Activated T-cell treated with anti-CD3 and anti-CD28 coated beads for 24 hours (primary cell): ENCODE results near the gene CNPY2.
"Not testable (repeated sequence)": the region's sequence is repeated elsewhere in the genome, so short reads cannot be mapped to it uniquely, and the experiment has no call there.

Experiments
- DNase-seq: peaks from one replicate; pipeline ENCODE4 v3.0.0-alpha.2; 2020; ENCODE audit warnings: low read depth

The CNPY2 gene

DNA sequence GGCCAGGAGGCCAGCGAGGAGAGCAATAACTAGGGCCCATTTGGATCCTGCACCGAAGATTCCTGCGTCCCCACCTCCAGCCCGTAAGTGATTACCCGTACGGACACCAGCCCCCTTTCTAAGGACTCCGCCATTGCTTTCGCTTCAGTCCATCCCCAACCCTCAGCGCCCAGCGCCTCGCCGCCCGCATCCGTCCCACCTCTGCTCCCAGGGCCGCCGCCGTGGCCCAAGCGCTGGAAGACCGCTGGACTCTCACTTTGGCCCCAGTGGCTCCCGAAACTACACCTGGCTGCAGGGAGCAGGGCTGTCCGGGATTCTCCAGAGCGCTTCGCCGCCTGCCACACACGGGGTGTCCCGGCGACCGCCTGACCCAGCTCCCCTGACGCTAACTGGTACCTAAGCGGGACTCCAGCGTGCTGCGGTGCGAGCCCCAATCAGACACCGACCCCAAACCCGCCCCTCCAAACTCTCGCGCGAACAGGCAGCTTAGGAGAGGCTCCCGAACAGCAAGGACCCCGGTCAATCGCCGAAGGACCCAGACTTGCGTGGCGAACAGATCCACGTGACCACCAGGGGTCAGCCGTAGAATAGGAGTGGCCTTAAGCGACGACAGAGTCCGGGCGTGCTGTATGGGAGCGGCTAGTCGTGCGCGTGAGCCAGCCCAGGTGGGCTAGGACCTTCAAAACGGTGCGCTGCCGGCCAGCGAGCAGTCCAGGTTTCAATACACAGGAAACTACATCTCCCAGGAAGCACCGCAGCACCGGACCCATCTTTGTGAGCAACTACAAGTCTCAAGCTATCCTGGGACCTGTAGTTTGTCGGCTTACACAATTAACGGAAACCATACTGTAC, at the start of gene CNPY2:
TSS of gene CNPY2 (minus strand) at position 367 of the 852 bp plus-strand sequence. CDS start 771 bp downstream, outside the sequence.
- DNase-seq, result peak; percentile 89

GRCh38 chr12:56362130-56363059, 46.6 kb upstream of the CNPY2 start, which contains the start of gene APOF:
APOF (minus strand) TSS chr12:56362857; CDS start chr12:56362745, 112 bp downstream.
- no peak for DNase-seq

DNA sequence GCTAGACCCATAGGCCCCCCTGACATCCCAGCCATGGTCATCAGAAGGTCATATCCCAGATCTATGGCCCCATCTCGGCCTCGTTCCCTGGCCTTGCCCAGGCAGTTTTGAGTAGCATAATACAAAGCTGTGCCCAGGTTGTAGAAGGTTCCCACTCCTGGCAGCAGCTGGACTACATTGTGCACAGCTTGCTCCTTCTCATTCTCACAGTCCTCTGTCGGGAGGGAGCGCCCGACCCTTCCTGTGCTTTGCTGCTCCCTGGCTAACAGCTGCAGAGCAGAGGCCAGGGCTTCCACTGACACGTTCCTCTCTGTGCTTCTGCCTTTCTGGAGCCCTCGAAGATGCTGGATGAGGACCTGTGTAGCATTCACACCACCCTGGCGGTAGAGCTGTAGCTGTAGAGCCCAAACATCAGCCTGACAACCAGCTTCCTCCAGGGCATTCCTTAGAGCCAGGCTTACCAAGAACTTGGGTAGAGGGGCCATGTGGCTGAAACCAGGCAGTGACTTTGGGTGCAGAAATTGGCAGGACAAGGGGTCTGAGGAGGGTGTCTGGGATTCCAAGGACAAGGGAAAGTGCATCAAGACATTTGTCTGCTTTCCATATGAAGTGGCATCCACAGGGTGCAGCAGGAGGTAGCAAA, 45.8 kb upstream of the CNPY2 start:
- DNase-seq, result no peak

GRCh38 chr12:56359851-56360767, 44.3 kb upstream of the CNPY2 start, which contains the start of gene STAT2:
STAT2 (minus strand) TSS chr12:56360107; CDS start chr12:56356571, 3,536 bp downstream.
- DNase-seq, result peak; percentile 99

DNA sequence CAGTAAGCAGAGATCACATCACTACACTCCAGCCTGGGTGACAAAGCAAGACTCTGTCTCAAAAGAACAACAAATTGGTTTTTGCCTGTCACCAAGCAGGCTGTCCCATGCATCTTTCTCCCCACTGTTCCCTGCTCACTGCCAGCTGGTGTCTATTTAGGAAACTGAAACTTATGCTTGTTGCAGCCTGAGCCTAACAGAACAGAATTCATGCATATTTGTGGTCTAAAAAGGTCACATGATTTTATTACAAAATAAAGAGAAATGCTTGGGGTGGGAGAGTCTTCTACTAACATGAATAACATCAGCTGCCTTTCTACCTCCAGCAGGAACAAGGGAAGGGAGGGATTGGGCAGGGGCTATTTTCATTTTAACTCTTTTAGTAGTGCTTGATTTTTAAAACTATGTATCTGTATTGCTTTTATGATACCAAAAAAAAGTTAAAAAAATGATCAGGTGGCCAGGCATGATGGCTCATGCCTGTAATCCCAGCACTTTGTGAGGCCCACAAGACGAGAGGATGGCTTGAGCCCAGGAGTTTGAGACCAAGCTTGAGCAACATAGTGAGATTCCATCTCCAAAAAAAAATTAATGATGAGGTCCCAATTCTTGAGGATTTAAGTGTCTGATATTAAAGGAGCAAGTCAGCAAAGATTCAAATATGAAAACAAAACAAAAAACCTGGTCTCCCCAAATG, 43.2 kb upstream of the CNPY2 start:
- no peak for DNase-seq

DNA sequence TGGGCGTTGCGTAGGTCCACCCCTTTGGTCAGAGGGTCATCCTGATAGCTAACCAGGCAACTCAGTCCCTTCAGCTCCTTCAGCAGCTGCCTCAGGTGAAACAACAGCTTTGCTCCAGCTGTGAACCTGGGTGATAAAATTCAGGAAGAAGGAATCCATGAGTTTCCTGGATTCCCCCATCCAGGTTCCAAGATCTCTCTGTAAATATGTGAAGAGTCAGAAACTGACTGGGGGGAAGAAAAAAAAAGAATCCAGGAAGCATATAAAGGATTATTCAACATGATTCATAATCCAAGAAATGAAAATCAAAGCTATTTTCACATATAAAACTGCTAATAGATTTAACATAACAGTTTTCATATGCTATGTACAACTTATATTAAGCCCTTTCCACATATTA, 35.5 kb upstream of the CNPY2 start:
- DNase-seq, result no peak

DNA sequence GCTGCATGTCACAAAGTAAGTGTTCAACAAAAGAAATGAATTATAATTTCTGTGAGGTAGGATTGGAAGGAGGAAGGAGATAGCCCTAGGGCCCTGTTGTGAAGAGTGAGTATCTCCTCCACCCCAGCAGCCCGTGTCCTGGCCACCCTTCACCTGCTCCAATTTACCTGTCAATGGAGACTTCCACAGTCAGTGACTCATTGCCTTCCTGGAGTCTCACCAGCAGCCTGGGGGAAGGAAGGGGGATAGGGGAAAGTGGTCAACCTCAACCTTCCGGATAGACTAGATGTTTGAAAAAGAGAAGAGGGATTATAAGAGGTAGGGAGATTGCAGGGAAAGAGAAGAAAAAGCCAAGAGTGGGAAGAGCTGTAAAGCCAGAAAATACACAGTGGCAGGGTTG, 34.9 kb upstream of the CNPY2 start:
- DNase-seq, result no peak

- no peak for DNase-seq
These were observed 33.0 kb upstream of the CNPY2 start for GRCh38 chr12:56348776-56349175.

GRCh38 chr12:56347255-56347654, 31.5 kb upstream of the CNPY2 start:
- DNase-seq, result not testable (repeated sequence)

DNA sequence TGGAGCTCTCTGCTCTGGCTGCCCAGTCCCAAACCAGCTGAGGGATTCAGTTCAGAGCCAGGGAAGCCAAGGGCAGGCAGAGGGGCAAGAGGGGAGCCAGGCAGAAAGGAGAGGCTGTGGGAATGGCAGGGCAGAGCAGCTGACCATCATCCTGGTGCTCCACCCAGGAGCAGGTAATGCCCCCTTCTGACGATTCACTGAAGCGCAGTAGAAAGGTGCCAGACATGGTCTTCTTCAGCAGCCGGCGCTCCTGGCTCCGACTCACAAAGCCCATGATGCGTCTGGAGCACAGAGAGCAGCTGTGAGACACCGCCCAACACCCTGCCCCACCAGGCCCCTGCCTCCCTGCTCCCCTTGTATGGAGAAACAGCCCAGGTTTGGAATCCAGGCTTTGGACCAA, 30.9 kb upstream of the CNPY2 start:
- DNase-seq, result no peak

DNA sequence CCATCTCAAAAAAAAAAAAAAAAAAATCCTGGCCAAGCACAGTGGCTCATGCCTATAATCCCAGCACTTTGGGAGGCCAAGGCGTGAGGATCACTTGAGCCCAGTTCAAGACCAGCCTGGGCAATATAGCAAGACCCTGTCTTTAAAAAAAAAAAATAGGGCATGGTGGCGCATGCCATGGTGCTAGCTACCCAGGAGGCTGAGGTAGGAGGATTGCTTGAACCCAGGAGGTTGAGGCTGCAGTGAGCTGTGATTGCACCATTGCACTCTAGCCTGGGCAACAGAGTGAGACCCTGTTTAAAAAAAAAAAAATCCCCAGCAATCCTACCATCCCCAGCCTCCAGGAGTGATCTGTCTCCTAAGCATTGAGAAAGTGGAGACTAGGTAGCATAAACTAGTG, 26.5 kb upstream of the CNPY2 start:
- not testable (repeated sequence) for DNase-seq

DNA sequence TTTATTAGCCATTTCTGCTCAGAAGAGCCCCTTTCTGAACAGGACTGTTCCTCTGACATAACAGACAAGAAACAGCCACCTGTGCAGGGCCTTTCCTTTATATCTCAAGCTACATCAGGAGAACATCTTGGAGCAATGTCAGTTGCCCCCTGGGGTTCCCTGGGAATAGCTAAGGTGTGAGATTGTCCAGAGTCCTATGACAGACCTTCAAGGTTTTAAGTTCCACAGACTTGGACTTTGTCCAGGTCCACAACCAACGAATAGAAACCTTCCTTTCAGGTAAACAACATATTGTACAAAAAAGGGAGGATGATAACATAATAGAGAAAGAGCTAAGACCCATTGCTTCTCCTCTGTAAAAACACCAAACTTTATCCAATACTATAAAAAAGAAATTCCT, 25.8 kb upstream of the CNPY2 start:
- DNase-seq, result no peak

DNA sequence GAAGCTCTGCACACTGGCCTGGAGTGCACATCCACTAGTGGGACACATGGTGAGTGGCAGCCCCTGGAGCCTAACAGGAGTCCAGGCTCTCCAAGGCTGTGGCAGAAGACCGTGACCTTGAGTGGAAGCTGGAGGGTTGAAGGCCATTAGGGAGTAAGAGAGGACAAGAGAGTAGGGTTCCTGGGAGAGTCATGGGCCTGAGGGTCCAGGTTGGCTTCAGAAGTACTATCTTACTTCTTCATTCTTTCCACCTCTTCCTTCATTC, 23.3 kb upstream of the CNPY2 start:
- no peak for DNase-seq

GRCh38 chr12:56338308-56339157, 22.7 kb upstream of the CNPY2 start, which contains the start of gene IL23A:
IL23A (plus strand) TSS chr12:56338884; CDS start chr12:56339045, 161 bp downstream.
- DNase-seq, result peak; percentile 85

DNA sequence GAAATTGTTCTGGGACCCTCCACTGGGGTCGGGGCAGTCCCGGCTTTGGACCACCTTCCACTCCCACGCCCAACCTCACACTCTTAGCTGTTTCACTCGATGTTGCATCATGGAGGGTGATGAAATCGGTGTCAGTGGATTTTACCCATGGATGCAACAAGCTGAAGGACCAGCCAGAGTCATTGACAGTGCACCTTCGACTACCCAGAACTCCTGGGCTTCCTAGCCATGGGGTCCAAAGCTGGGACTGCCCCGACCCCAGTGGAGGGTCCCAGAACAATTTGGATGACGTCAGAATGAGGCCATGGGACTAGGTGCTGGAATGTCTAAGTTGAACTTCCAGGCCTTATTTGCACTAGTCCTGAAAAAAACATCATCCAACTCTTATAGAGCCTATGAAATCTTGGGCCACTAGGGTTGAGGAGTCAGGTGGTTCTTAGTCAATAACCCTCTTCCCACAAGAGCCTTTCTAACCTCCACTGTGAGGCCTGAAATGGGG, 22.0 kb upstream of the CNPY2 start:
- DNase-seq, result no peak

DNA sequence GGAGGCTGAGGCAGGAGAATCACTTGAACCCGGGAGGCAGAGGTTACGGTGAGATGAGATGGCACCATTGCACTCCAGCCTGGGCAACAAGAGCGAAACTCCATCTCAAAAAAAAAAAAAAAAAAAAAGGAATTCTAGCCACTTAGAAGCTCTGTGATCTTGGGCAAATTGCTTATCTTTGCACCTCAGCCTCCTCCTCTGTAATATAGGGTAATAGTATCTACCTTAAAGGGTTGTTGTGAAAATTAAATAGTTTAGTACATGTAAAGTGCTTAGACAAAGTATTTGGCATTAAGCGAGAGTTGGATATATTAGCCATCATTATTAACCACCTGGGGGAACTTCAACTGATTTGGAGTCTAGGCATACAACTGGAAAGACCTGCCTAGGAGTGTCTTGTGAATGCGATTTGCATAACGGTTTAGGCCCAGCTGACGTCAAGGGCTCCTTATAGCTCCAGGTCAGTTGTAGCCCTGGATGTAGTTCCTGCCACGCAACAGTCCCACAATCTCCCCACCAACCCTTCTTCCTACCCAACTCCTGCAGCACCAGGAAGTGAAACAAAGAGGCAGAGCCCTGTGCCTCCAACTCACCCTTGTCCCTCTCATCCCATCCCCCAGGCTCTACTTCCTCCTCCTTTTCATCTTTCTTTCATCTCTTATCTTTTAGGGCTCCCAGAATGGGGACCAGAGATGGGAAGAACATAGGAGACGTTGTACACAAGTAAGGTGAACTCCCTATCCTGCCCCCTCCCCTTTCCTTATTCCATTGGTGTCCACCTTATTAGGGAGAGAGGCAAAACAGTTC, 20.8 kb upstream of the CNPY2 start:
- no peak for DNase-seq

DNA sequence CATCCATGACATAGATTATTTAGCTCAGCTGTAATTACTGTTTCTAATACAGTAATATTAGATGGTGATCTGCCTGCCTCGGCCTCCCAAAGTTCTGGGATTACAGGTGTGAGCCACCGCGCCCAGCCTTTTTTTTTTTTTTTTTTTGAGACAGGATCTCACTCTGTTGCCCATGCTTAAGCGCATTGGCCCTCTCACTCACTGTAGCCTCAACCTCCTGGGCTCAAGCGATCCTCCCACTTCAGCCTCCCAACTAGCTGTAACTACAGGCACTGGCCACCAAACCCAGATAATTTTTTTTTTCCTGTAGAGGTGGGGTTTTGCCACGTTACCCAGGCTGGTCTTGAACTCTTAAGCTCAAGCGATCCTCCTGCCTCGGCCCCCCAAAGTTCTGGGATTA, 19.7 kb upstream of the CNPY2 start:
- DNase-seq, result not testable (repeated sequence)

GRCh38 chr12:56334490-56334793, 18.7 kb upstream of the CNPY2 start:
- no peak for DNase-seq
